Measurements from ENCODE around the gene USP6NL.
A peak's percentile ranks its signal among the peaks of the same experiment; 100 is the strongest.

The USP6NL gene

GRCh38 chr10:11404901-11405300 is 206.5 kb downstream of the USP6NL start:
- DNase-seq, result peak in 1 of 2 experiments; percentile 51
